Measurements from ENCODE around the gene NRG3.

- TF ChIP-seq CTCF (conservative IDR thresholded peaks at IDR 0.05; ENCODE audit: low read length) = no peak
- no peak for TF ChIP-seq EZH2phosphoT487 (IDR thresholded peaks at IDR 0.05; ENCODE audit: borderline replicate concordance, low read depth, low read length)
These were observed 121.9 kb downstream of the NRG3 start for GRCh38 chr10:81996927-81997326.
